Astrocyte (in vitro differentiated cells and primary cell): ENCODE data around the gene NCR2. TPM values are rescaled to one million over a fixed set of nuclear protein-coding genes. Genes with fewer than 3 reads are reported as not detected.
A peak's percentile ranks its signal among the peaks of the same experiment; 100 is the strongest.

Source experiments
- DNase-seq: peaks from one replicate; pipeline ENCODE4 v3.0.0-alpha.2; 2010; ENCODE audit warnings: low read depth
- FAIRE-seq: peaks from 2 replicates; lab custom pipeline; 2011; peaks lifted over from hg19 to GRCh38; lab: Jason Lieb, UNC
- H2AFZ ChIP-seq: 2 replicates; pipeline ENCODE4 v1.6.0; 2012; ENCODE audit warnings: low read depth, low read length, inconsistent platforms
- H3K27ac ChIP-seq: 2 replicates; pipeline ENCODE4 v1.5.1; 2011; ENCODE audit warnings: low read depth, low read length, inconsistent platforms
- H3K27me3 ChIP-seq: 2 replicates; pipeline ENCODE4 v1.6.0; 2011; ENCODE audit warnings: low read length, inconsistent platforms; ENCODE audit not compliant: insufficient read depth
- H3K36me3 ChIP-seq: 2 replicates; pipeline ENCODE4 v1.5.1; 2011; ENCODE audit warnings: low read length, inconsistent platforms; ENCODE audit not compliant: insufficient read depth
- H3K4me1 ChIP-seq: 2 replicates; pipeline ENCODE4 v1.5.1; 2011; ENCODE audit warnings: low read length, inconsistent platforms; ENCODE audit not compliant: insufficient read depth
- H3K4me2 ChIP-seq: 2 replicates; pipeline ENCODE4 v1.6.0; 2012; ENCODE audit warnings: low read length, inconsistent platforms
- H3K4me3 ChIP-seq: 2 replicates; pipeline ENCODE4 v1.5.1; 2011; ENCODE audit warnings: low read depth, mild to moderate bottlenecking, low read length, inconsistent platforms; ENCODE audit not compliant: insufficient read depth
- H3K79me2 ChIP-seq: 2 replicates; pipeline ENCODE4 v1.6.0; 2012; ENCODE audit warnings: mild to moderate bottlenecking, low read length, inconsistent platforms; ENCODE audit not compliant: insufficient read depth
- H3K9ac ChIP-seq: 2 replicates; pipeline ENCODE4 v1.6.0; 2012; ENCODE audit warnings: mild to moderate bottlenecking, low read length, inconsistent platforms
- H3K9me3 ChIP-seq: 2 replicates; pipeline ENCODE4 v1.5.1; 2012; ENCODE audit warnings: low read depth, mild to moderate bottlenecking, low read length, inconsistent platforms; ENCODE audit not compliant: insufficient read depth
- H4K20me1 ChIP-seq: 2 replicates; pipeline ENCODE4 v1.6.0; 2012; ENCODE audit warnings: low read length, inconsistent platforms; ENCODE audit not compliant: insufficient read depth
- H3K27ac Mint-ChIP-seq: one replicate; pipeline ENCODE4 v1.8.0; 2021; ENCODE audit warnings: mild to moderate bottlenecking, mixed read lengths; ENCODE audit not compliant: unreplicated experiment
- H3K27me3 Mint-ChIP-seq: one replicate; pipeline ENCODE4 v1.8.0; 2021; ENCODE audit warnings: low read depth, mixed read lengths; ENCODE audit not compliant: unreplicated experiment
- H3K36me3 Mint-ChIP-seq: one replicate; pipeline ENCODE4 v1.8.0; 2021; ENCODE audit warnings: low read depth, mixed read lengths; ENCODE audit not compliant: unreplicated experiment
- H3K4me1 Mint-ChIP-seq: one replicate; pipeline ENCODE4 v1.8.0; 2021; ENCODE audit warnings: low read depth, mixed read lengths; ENCODE audit not compliant: unreplicated experiment
- H3K4me3 Mint-ChIP-seq: one replicate; pipeline ENCODE4 v1.8.0; 2021; ENCODE audit warnings: mild to moderate bottlenecking, moderate library complexity, mixed read lengths; ENCODE audit not compliant: unreplicated experiment
- H3K9me3 Mint-ChIP-seq: one replicate; pipeline ENCODE4 v1.8.0; 2021; ENCODE audit warnings: mild to moderate bottlenecking, mixed read lengths; ENCODE audit not compliant: unreplicated experiment
- CTCF ChIP-seq: IDR thresholded peaks from 2 replicates; pipeline ENCODE4 v1.5.1; 2011; ENCODE audit warnings: low read depth, mild to moderate bottlenecking, inconsistent platforms, low read length, moderate library complexity; ENCODE audit not compliant: insufficient read depth
- EZH2 ChIP-seq: IDR thresholded peaks from 2 replicates; pipeline ENCODE4 v1.6.1; 2012; ENCODE audit warnings: mild to moderate bottlenecking, low read length, inconsistent platforms; ENCODE audit not compliant: insufficient read depth
- total RNA-seq: library from RNA; stranded (reverse); gene quantifications from 2 replicates; pipeline ENCODE4 v1.2.1, GENCODE V29; 2021

Gene NCR2
- total RNA-seq, 1 donor from 2014 or later: not detected

- Histone ChIP-seq H3K4me3 (no peak overlapping the region), H3K27ac (no peak overlapping the region), H3K4me1 (no peaks in the 10 kb centered on the region), H3K79me2 (no peaks in the 10 kb centered on the region), H3K4me2 (no peak overlapping the region), H3K27me3 (peaks cover 12% of the 10 kb centered on the region), H2AFZ (no peak overlapping the region), H3K9ac (no peak overlapping the region), H3K36me3 (no peaks in the 10 kb centered on the region), H4K20me1 (no peaks in the 10 kb centered on the region), H3K9me3 (peaks cover 4% of the 10 kb centered on the region)
- no peaks in the 10 kb centered on the region for H3K36me3 Mint-ChIP-seq
- DNase-seq (no peak), FAIRE-seq (no peak)
- H3K27ac Mint-ChIP-seq: no peak overlapping the region
- H3K27me3 Mint-ChIP-seq: peaks cover 66% of the 10 kb centered on the region
- H3K4me1 Mint-ChIP-seq: no peaks in the 10 kb centered on the region
- TF ChIP-seq EZH2 (no peak), CTCF (no peak)
- H3K9me3 Mint-ChIP-seq: peaks cover 13% of the 10 kb centered on the region
- H3K4me3 Mint-ChIP-seq: no peak overlapping the region
These were observed 8.3 kb downstream of the NCR2 start for GRCh38 chr6:41343641-41344187.

- no peak overlapping the region for H3K27ac Mint-ChIP-seq
- TF ChIP-seq EZH2: no peak
- no peak for TF ChIP-seq CTCF
- H3K9me3 ChIP-seq: peaks cover 4% of the 10 kb centered on the region
- no peak for FAIRE-seq
- H3K4me3 Mint-ChIP-seq: no peak overlapping the region
- H2AFZ ChIP-seq: no peak overlapping the region
- no peak overlapping the region for H3K27ac ChIP-seq
- no peak for DNase-seq
- no peak overlapping the region for H3K9ac ChIP-seq
- no peaks in the 10 kb centered on the region for H4K20me1 ChIP-seq
- no peaks in the 10 kb centered on the region for H3K36me3 Mint-ChIP-seq
- H3K27me3 ChIP-seq: peaks cover 14% of the 10 kb centered on the region
- H3K9me3 Mint-ChIP-seq: peaks cover 13% of the 10 kb centered on the region
- no peaks in the 10 kb centered on the region for H3K36me3 ChIP-seq
- H3K4me2 ChIP-seq: no peak overlapping the region
- H3K4me1 ChIP-seq: no peaks in the 10 kb centered on the region
- H3K4me1 Mint-ChIP-seq: peaks cover 2% of the 10 kb centered on the region
- H3K27me3 Mint-ChIP-seq: peaks cover 74% of the 10 kb centered on the region
- H3K4me3 ChIP-seq: no peak overlapping the region
- no peaks in the 10 kb centered on the region for H3K79me2 ChIP-seq
These were observed 9.5 kb downstream of the NCR2 start for GRCh38 chr6:41344876-41345275.

GRCh38 chr6:41345901-41346300, 10.5 kb downstream of the NCR2 start:
- Histone ChIP-seq H3K4me1 (no peaks in the 10 kb centered on the region), H3K4me3 (no peak overlapping the region), H2AFZ (no peak overlapping the region), H3K36me3 (no peaks in the 10 kb centered on the region), H3K9me3 (peaks cover 4% of the 10 kb centered on the region), H3K27me3 (peaks cover 14% of the 10 kb centered on the region), H3K9ac (no peak overlapping the region), H3K4me2 (no peak overlapping the region), H3K79me2 (no peaks in the 10 kb centered on the region), H4K20me1 (no peaks in the 10 kb centered on the region), H3K27ac (no peak overlapping the region)
- no peaks in the 10 kb centered on the region for H3K36me3 Mint-ChIP-seq
- FAIRE-seq: no peak
- peaks cover 2% of the 10 kb centered on the region for H3K4me1 Mint-ChIP-seq
- no peak for TF ChIP-seq EZH2
- no peak for TF ChIP-seq CTCF
- no peak overlapping the region for H3K4me3 Mint-ChIP-seq
- H3K27ac Mint-ChIP-seq: peak overlapping the region; percentile 38
- DNase-seq: no peak
- peaks cover 13% of the 10 kb centered on the region for H3K9me3 Mint-ChIP-seq
- peaks cover 77% of the 10 kb centered on the region for H3K27me3 Mint-ChIP-seq
